CD4-positive, alpha-beta T cell treated with Interleukin-17A for 1 hour (primary cell): ENCODE data around the gene MINK1.
A peak's percentile ranks its signal among the peaks of the same experiment; 100 is the strongest.

ENCODE experiments used
- DNase-seq: peaks from one replicate; pipeline ENCODE4 v3.0.0-alpha.2; 2020

The MINK1 gene

DNA sequence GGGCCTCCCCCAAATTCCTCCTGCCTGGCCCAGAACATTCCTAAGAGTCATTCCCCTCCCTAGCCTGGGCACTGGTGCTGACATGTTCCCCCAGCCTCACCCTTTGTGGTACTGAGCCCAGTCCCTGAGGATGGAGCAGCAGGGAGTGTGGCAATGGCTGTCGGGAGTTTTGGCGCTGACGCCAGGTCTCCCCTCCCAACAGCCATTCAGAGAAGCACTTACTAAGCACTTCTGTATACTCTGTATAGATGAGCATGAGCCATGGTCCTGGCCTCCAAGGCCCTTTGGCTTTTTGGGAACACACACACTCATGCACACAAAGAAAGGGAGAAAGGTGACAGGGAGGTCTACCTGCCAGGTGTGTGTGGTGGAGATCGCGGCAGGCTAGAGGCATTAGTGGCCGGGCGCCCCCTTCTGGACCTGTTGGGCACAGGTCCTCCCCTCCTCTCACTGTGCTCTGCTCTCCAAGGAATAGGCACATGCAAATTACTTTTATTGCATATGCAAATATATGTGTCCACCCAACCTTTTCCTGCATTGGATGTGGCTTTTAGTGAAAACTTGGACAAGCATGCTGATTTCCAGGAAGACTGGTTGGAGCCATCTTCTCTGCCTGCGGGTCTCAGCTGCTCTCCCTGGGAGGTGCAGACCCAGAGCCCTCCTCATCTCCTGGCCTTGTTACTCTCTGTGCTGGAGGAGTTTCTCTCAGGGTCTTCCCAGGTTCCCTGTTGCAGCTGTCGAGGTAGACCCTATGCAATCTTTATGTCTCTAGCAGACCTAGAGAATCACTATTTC lies 48.8 kb downstream of the MINK1 start:
- DNase-seq = peak; percentile 70

DNA sequence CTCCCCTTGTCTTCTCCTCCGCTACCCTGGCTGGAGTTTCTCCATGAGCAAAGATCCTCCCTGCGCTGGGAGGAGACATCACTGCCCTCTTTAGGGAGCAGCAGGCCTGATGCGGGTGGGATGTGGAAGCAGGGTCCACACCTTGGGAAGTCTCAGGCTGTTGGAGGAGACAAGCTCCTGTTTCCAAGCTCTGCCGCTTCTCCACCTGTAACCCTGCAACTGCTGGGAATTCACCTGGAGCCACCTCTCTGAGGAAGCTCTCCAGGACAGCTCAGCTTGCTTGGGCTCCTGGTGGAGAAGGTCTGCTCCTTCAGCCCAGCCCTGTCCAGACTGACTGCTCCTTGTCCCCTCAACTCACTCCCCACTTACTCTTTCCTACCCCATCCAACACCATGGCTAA lies 51.3 kb downstream of the MINK1 start:
- DNase-seq = no peak

DNA sequence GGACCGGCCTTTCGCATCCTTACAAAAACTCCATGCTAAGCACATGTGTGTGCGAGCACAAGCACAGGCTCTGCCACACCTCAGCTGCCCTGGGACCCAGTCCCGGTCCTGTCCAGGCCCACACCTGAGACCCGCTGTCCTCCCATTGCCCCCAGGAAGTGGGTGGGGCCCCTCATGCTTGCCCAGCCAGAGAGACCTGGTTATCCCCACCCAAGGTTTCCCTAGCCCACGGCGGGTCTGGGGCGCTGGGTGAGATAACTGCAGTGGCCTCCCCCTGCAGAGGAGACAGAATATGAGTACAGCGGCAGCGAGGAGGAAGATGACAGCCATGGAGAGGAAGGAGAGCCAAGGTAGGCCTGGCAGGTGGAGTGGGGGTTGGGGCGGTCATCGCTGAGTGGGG lies 53.7 kb downstream of the MINK1 start:
- DNase-seq = no peak

DNA sequence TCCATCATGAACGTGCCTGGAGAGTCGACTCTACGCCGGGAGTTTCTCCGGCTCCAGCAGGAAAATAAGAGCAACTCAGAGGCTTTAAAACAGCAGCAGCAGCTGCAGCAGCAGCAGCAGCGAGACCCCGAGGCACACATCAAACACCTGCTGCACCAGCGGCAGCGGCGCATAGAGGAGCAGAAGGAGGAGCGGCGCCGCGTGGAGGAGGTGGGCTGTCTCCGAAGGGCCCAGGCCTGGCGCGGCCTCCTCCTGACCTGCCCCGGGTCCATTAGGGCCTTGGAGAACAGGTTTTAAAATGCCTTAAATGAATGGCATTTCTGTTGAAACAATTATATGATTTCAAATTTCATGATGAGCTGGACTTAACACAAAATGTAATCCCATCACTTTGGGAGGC lies 54.4 kb downstream of the MINK1 start:
- DNase-seq = no peak

DNA sequence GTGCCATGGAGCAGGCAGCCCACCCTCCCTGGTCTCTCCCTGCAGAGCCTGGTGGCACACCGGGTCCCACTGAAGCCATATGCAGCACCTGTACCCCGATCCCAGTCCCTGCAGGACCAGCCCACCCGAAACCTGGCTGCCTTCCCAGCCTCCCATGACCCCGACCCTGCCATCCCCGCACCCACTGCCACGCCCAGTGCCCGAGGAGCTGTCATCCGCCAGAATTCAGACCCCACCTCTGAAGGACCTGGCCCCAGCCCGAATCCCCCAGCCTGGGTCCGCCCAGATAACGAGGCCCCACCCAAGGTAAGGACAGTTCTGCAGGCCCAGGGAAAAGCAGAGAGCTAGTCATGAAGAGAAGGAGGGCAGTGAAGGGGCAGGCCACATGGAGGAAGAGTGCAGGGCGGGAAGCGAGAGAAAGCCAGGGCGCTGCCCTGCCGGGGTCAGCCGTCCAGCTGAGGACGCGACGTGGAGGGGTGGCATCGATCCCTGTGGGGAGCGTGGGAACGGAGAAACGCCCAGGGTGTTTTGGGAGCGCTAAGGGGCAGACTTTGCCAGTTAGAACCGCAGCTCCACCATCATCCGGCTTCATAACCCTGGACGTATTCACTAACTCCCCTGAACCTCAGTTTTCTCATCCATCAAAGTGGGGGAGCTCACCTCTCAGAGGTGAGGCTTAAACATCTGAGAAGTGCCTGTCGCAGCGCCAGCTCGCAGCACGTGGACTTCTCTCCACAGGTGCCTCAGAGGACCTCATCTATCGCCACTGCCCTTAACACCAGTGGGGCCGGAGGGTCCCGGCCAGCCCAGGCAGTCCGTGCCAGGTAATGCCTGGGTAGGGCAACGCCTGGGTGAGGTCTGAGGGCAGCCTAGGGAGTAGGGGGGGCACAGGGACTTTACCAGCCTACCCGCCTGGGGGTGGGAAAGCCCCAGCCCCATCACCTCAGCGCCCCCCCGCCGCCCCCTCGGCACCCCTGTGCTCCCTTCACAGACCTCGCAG lies 58.6 kb downstream of the MINK1 start:
- no peak for DNase-seq

DNA sequence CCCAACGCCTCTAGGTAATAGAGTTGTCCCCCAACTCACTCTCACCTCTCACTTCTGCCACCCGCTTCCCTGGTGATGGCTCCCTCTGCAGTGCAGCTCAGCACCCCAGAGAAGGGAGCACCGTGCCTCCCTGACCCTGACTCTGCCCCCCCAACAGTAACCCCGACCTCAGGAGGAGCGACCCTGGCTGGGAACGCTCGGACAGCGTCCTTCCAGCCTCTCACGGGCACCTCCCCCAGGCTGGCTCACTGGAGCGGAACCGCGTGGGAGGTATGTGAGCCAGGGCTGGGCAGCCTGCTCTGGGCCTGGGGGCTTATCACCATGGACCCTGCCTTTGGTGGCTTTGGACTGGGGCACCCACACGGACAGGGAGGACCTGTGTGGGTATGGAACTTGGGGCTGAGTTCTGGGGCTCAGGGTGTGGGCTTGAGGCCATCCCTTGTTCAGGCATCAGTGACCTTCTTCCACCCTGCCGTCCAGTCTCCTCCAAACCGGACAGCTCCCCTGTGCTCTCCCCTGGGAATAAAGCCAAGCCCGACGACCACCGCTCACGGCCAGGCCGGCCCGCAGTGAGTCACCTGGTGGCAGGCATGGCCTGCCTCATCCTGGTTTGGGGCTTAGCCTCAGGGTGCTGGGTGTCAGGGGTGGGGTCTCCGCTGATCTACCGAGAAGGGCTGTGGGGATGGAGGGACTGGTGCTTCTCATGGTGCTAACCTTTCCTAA lies 59.5 kb downstream of the MINK1 start:
- no peak for DNase-seq

DNA sequence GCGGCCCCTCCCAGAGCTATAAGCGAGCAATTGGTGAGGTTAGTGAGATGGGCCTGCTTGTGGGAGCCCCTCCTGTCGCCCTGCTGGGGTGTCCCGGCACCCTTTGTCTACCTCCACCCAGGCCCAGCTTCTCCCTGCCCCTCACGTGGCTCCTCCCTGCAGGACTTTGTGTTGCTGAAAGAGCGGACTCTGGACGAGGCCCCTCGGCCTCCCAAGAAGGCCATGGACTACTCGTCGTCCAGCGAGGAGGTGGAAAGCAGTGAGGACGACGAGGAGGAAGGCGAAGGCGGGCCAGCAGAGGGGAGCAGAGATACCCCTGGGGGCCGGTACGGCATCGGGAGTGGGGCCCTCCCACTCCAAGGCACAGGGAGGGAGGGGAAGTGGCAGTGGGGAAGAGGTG lies 60.1 kb downstream of the MINK1 start:
- DNase-seq = no peak

DNA sequence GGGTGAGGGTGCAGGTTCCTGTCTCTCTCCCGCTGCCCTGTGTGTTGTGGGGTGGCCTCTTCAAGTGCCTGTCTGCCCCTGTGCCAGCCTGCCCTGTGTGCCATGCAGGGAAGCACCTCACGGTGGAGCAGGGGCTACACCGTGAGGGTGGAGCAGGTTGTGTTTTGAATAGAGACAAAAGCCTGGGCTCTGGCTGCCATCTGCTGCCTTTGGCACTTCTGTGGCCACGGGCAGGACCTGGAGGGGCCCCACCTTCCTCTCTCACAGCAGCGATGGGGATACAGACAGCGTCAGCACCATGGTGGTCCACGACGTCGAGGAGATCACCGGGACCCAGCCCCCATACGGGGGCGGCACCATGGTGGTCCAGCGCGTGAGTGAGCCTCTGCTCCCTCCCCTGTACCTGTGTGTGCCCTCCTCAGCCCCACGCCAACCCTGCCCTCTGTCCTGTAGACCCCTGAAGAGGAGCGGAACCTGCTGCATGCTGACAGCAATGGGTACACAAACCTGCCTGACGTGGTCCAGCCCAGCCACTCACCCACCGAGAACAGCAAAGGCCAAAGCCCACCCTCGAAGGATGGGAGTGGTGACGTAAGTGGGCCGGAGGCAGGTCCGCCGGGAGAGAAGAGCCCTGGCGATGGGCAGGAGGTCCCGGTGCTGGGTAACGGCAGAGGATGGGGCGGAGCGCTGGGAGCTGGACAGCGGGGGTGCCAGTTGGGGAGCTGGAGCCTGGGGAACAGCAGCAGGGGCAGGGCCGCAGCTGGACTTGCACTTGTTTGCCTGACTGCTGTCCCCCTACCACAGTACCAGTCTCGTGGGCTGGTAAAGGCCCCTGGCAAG lies 60.8 kb downstream of the MINK1 start:
- DNase-seq = no peak

DNA sequence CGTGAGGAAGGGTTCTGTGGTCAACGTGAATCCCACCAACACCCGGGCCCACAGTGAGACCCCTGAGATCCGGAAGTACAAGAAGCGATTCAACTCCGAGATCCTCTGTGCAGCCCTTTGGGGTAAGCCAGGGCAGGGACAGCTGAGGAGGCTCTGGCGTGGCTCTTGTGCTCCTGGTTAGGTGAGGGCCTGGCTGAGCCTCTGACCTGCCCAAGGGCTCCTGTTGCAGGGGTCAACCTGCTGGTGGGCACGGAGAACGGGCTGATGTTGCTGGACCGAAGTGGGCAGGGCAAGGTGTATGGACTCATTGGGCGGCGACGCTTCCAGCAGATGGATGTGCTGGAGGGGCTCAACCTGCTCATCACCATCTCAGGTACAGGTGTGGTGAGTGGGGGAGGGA lies 62.0 kb downstream of the MINK1 start:
- DNase-seq = no peak

DNA sequence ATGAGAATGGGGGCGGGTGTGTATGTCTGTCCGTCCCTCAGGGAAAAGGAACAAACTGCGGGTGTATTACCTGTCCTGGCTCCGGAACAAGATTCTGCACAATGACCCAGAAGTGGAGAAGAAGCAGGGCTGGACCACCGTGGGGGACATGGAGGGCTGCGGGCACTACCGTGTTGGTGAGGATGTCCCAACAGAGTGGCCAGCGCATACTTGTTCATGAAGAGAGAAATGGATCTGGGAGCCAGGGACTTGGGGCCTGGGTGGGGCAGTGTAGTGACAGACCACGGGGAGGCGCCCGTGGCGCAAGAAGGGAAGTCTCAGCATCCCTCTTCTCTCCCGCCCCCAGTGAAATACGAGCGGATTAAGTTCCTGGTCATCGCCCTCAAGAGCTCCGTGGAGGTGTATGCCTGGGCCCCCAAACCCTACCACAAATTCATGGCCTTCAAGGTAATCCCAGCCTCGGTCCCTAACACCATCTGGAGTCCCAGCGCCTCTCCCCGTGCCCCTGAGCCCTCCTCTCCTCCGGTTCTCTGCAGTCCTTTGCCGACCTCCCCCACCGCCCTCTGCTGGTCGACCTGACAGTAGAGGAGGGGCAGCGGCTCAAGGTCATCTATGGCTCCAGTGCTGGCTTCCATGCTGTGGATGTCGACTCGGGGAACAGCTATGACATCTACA lies 62.7 kb downstream of the MINK1 start:
- no peak for DNase-seq

DNA sequence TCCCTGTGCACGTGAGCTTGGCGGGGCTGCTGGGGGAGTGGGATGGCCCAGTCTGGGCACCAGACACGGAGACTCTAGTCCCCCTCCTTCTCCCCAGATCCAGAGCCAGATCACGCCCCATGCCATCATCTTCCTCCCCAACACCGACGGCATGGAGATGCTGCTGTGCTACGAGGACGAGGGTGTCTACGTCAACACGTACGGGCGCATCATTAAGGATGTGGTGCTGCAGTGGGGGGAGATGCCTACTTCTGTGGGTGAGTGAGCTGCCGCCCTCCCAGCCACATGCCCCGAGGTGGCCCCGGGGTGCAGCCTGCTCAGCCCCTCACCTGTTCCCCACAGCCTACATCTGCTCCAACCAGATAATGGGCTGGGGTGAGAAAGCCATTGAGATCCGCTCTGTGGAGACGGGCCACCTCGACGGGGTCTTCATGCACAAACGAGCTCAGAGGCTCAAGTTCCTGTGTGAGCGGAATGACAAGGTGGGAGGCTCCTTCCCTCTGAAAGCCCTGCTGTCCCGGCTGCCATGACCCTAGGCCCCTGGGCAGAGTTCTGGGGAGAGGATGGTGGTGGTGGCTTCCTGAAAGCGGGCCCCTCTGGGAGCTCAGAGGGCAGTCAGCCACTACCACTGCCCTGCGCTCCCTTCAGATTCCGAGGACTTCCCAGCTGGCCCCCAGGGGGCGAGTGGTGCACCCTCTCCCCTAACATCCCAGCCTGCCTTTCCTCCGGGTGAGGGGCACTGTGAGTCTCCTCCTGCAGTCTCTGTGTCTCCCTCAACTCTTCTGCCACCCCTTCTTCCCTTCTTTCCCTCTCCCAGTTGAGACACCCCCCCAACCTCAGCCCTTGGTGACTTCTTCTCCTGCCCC lies 63.4 kb downstream of the MINK1 start:
- DNase-seq = no peak

DNA sequence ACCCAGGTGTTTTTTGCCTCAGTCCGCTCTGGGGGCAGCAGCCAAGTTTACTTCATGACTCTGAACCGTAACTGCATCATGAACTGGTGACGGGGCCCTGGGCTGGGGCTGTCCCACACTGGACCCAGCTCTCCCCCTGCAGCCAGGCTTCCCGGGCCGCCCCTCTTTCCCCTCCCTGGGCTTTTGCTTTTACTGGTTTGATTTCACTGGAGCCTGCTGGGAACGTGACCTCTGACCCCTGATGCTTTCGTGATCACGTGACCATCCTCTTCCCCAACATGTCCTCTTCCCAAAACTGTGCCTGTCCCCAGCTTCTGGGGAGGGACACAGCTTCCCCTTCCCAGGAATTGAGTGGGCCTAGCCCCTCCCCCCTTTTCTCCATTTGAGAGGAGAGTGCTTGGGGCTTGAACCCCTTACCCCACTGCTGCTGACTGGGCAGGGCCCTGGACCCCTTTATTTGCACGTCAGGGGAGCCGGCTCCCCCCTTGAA lies 64.1 kb downstream of the MINK1 start:
- no peak for DNase-seq

DNA sequence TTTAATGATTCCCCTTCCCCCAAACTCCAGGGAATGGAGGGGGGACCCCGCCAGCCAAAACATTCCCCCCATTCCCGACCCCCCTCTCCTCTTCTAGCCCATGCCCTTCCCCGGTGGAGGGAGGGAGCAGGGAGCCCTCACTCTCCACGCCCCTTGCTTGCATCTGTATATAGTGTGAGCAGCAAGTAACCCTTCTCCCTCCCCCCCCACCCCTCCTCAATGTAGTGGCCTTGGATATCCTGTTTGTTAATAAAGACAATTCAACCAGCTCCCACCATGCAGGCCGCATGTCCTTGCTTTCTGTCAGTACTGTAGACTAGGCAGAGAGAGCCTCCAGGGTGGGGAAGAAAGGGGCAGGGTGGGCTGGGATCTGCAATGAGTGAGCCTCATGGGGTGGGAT lies 64.6 kb downstream of the MINK1 start:
- no peak for DNase-seq

DNA sequence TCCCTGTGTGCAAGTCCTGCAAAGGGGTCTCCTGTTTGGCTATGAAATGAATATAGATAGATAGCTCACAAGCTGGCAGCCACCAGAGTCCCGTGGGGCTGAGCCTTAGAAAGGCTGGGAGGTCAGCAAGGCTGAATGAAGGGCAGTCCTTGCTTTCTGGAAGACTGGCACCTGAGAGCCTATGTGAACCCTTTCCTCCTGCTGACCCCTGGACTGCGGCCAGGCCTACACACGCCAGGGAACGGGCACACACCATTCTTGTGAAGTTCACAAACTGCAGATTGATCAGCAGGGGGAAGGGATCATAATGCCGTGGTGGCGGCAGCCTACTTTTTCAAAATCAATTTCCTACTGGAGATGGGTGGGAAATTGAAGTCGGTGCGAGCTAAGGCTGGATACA lies 65.2 kb downstream of the MINK1 start:
- DNase-seq = no peak

DNA sequence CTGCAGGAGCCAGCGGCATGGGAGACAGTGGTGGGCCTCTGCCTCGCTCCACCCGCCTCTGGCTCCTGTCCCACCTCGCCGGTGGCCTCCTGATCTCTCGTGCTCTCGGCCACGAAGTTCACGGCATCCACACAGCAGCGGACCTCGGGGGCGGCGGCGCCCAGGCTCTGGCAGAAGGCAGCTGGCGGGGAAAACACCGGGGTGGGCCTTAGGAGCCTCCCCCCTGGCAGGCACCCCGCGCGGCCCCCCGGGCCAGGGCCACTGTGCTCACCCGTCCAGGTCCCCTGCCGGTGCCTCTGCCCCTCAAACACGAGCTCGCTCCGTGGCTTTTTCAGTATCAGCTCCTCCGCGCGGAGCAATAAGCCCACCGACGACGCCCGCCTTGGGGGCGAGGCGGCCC lies 65.8 kb downstream of the MINK1 start:
- DNase-seq = no peak

DNA sequence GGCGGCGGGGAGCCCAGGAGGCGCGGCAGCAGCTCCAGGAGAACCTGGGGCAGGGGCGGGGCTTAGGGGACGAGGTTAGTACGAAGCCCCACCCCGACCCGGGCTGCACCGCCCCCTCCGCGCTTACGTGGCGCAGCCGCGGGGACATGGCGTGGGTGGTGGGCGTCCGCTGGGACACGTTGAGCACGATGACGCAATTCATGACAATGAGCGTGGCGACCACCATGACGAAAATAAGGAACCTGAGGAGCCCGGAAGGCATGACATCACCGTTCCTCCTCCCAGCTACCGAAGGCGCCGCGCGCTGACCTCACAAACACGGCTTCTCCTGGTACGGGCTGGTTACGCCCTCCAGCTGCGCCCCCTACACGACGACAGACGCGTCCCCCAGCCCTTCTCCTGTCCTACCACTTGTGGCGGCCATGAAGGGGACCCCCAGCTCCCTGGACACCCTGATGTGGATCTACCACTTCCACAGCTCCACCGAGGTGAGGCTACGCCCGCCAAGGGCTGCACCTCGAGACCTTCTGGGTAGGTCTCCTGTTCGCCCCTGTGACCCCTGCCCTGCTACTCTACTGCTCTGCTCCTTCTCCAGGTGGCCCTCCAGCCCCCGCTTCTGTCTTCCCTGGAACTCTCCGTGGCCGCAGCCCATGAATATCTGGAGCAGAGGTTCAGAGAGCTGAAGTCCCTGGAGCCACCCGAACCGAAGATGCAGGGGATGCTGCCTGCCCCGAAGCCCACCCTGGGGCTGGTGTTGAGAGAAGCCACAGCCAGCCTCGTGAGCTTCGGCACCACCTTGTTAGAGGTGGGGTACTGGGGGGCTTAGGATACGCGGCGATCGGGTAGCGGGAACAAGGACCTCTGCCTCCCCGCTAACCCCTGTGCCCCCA lies 66.4 kb downstream of the MINK1 start, which contains the start of gene C17orf107:
C17orf107 (plus strand) TSS at position 196 of the 890 bp plus-strand sequence; CDS start at position 423, 227 bp downstream.
- DNase-seq = peak; percentile 95

DNA sequence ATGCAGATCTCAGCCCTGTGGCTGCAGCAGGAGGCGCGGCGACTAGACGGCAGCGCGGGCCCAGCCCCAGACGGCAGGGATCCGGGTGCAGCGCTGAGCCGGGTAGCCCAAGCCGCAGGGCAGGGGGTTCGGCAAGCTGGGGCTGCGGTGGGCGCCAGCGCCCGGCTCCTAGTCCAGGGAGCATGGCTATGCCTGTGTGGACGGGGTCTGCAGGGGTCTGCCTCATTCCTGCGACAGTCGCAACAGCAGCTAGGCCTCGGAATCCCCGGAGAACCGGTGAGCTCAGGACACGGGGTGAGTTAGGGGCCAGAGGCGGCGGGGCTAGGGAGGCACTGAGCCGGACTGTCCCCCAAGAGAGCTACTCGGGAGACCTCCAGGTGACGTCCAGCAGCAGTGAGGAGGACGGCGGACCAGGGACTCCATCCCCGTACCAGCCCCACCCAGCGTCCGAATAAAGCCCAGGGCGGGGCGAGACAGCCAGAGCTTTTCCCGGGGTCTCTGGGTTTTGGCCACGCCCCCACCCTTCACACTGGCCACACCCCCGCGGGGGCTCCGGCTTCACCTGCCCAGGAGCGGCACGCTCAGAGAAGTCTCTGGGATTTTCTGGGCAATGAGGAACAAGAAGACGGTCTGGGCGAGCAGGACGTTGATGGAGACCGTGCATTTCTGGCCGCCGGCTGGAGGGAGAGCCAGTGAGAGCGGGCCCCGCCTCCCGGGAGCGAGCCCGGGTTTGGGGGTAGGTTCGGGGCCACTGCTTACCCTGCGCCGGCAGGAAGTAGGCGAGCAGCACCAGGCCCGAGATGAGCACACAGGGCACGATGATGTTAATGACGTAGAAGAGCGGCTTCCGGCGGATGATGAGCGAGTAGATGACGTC lies 67.3 kb downstream of the MINK1 start:
- DNase-seq = peak; percentile 82

DNA sequence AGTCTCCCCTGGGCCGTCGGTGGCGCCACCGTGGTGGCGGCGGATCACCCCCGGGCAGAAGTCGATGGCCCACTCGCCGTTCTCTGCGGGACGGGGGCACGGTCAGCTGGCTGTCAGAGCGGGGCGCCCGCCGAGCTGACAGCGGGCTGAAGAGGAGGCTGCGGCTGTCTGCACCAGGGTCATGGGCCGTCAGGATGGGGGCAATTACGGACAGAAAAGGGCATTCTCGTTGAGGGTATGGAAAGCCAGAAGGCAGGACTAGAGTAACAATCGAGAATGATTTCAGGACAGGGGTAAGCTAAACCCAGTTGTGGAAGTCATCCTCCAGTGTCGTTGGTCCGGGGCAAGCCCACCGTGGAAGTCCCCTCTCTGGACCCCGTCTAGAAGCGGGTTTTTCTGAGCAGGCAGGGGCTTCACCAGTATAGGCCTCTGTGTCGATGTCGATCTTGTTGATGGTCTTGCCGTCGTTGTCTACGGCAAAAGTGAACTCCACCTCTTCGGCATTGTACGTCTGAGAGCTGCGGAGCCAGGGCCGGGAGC lies 68.0 kb downstream of the MINK1 start:
- DNase-seq = peak; percentile 36
